Retinal pigment epithelial cell (primary cell): ENCODE data around the gene RRN3.
"Not testable (repeated sequence)": the region's sequence is repeated elsewhere in the genome, so short reads cannot be mapped to it uniquely, and the experiment has no call there.

ENCODE experiments used
- DNase-seq: peaks from one replicate; pipeline ENCODE4 v3.0.0-alpha.2; 2010; ENCODE audit warnings: low read depth
- H3K4me3 ChIP-seq: 2 replicates; pipeline ENCODE4 v1.5.1; 2011; ENCODE audit warnings: mild to moderate bottlenecking, low read length, control low read depth, moderate library complexity
- CTCF ChIP-seq: conservative IDR thresholded peaks from 2 replicates; pipeline ENCODE4 v1.5.1; 2011; ENCODE audit warnings: low read depth, low read length, control low read depth, inconsistent platforms

The RRN3 gene

GRCh38 chr16:15062085-15062810, 31.8 kb downstream of the RRN3 start:
- H3K4me3 ChIP-seq, DNase-seq: not testable (repeated sequence)

GRCh38 chr16:15059324-15059723, 34.7 kb downstream of the RRN3 start:
- no peak for DNase-seq
- no peak overlapping the region for H3K4me3 ChIP-seq
- TF ChIP-seq CTCF, result no peak

- no peak overlapping the region for H3K4me3 ChIP-seq
- no peak for TF ChIP-seq CTCF
- DNase-seq, result no peak
Measured at GRCh38 chr16:15057681-15058417, 36.2 kb downstream of the RRN3 start.

GRCh38 chr16:15055141-15056053, 38.7 kb downstream of the RRN3 start:
- H3K4me3 ChIP-seq, result peak overlapping the region; percentile 87
- TF ChIP-seq CTCF, result no peak
- no peak for DNase-seq

GRCh38 chr16:15054357-15055140, 39.5 kb downstream of the RRN3 start:
- no peak for DNase-seq
- H3K4me3 ChIP-seq, result peak overlapping the region; percentile 87

GRCh38 chr16:15053904-15054303, 40.2 kb downstream of the RRN3 start:
- TF ChIP-seq CTCF, result no peak
- no peak for DNase-seq

More at GRCh38 chr16:15054357-15055140, 39.5 kb downstream of the RRN3 start:
- TF ChIP-seq CTCF, result no peak

More at GRCh38 chr16:15053904-15054303, 40.2 kb downstream of the RRN3 start:
- H3K4me3 ChIP-seq, result no peak overlapping the region
